RWPE2 (cell line): ENCODE results near the gene CLPTM1.
"Not testable (repeated sequence)": the region's sequence is repeated elsewhere in the genome, so short reads cannot be mapped to it uniquely, and the experiment has no call there.

ENCODE experiments used
- ATAC-seq: fragments of 200-7000 bp; cut with Tn5 transposase; 3 replicates; pipeline ENCODE4 v1.9.1; 2021; ENCODE audit warnings: low read depth
- DNase-seq: peaks from one replicate; pipeline ENCODE4 v3.0.0-alpha.2; 2020; ENCODE audit warnings: low spot score
- H3K27ac ChIP-seq: fragments of 450-650 bp; 2 replicates; pipeline ENCODE4 v1.5.1; 2017; ENCODE audit warnings: mild to moderate bottlenecking; ENCODE audit not compliant: poor library complexity, severe bottlenecking
- H3K27me3 ChIP-seq: fragments of 250-450 bp; sonication (Bioruptor Pico); 2 replicates; pipeline ENCODE4 v1.5.1; 2021; ENCODE audit warnings: mild to moderate bottlenecking, moderate library complexity; ENCODE audit not compliant: insufficient read depth, poor library complexity, severe bottlenecking
- H3K36me3 ChIP-seq: fragments of 250-450 bp; sonication (Bioruptor Pico); 2 replicates; pipeline ENCODE4 v1.5.1; 2020; ENCODE audit warnings: low read depth, mild to moderate bottlenecking, moderate library complexity
- H3K4me1 ChIP-seq: fragments of 250-450 bp; sonication (Bioruptor Pico); 2 replicates; pipeline ENCODE4 v1.5.1; 2021; ENCODE audit warnings: mild to moderate bottlenecking, moderate library complexity; ENCODE audit not compliant: insufficient read depth, poor library complexity, severe bottlenecking
- H3K4me3 ChIP-seq: fragments of 250-450 bp; sonication (Bioruptor Pico); 2 replicates; pipeline ENCODE4 v1.5.1; 2021; ENCODE audit warnings: mild to moderate bottlenecking, moderate library complexity; ENCODE audit not compliant: severe bottlenecking
- H3K9me3 ChIP-seq: fragments of 250-450 bp; sonication (Bioruptor Pico); 2 replicates; pipeline ENCODE4 v1.5.1; 2021; ENCODE audit warnings: mild to moderate bottlenecking, moderate library complexity; ENCODE audit not compliant: severe bottlenecking
- CTCF ChIP-seq: fragments of 450-650 bp; IDR thresholded peaks from one replicate; pipeline ENCODE4 v1.5.1; 2017; ENCODE audit warnings: mild to moderate bottlenecking, moderate library complexity; ENCODE audit not compliant: poor library complexity, severe bottlenecking

Gene CLPTM1

GRCh38 chr19:44960906-44961728 lies 5.9 kb downstream of the CLPTM1 start:
- H3K27me3 ChIP-seq: no peaks in the 10 kb centered on the region
- H3K4me1 ChIP-seq: peaks cover 6% of the 10 kb centered on the region
- ATAC-seq (no peak), DNase-seq (no peak)
- no peak overlapping the region for H3K27ac ChIP-seq
- no peaks in the 10 kb centered on the region for H3K9me3 ChIP-seq
- TF ChIP-seq CTCF: no peak
- peaks cover 24% of the 10 kb centered on the region for H3K36me3 ChIP-seq
- H3K4me3 ChIP-seq: no peak overlapping the region

GRCh38 chr19:44961821-44962220 lies 6.6 kb downstream of the CLPTM1 start:
- ATAC-seq (no peak), DNase-seq (no peak)
- Histone ChIP-seq H3K9me3 (no peaks in the 10 kb centered on the region), H3K4me1 (no peaks in the 10 kb centered on the region), H3K36me3 (peaks cover 24% of the 10 kb centered on the region), H3K27ac (no peak overlapping the region), H3K27me3 (no peaks in the 10 kb centered on the region), H3K4me3 (no peak overlapping the region)
- TF ChIP-seq CTCF: no peak

- H3K27me3 ChIP-seq: no peaks in the 10 kb centered on the region
- ATAC-seq: no peak
- no peaks in the 10 kb centered on the region for H3K9me3 ChIP-seq
- no peak overlapping the region for H3K4me3 ChIP-seq
- no peaks in the 10 kb centered on the region for H3K4me1 ChIP-seq
- no peak for DNase-seq
- H3K36me3 ChIP-seq: peaks cover 25% of the 10 kb centered on the region
- no peak for TF ChIP-seq CTCF
- no peak overlapping the region for H3K27ac ChIP-seq
These were observed 12.9 kb downstream of the CLPTM1 start for GRCh38 chr19:44968118-44968517.

- TF ChIP-seq CTCF: no peak
- H3K36me3 ChIP-seq: peaks cover 25% of the 10 kb centered on the region
- DNase-seq (no peak), ATAC-seq (no peak)
- H3K9me3 ChIP-seq: no peaks in the 10 kb centered on the region
- no peaks in the 10 kb centered on the region for H3K27me3 ChIP-seq
- H3K27ac ChIP-seq: no peak overlapping the region
- no peak overlapping the region for H3K4me3 ChIP-seq
- no peaks in the 10 kb centered on the region for H3K4me1 ChIP-seq
These were observed 13.5 kb downstream of the CLPTM1 start for GRCh38 chr19:44968670-44969069.

GRCh38 chr19:44969437-44969836 lies 14.3 kb downstream of the CLPTM1 start:
- no peak for ATAC-seq
- H3K4me1 ChIP-seq: no peaks in the 10 kb centered on the region
- H3K27me3 ChIP-seq: no peaks in the 10 kb centered on the region
- no peak overlapping the region for H3K4me3 ChIP-seq
- no peak for DNase-seq
- H3K36me3 ChIP-seq: peaks cover 26% of the 10 kb centered on the region
- TF ChIP-seq CTCF: no peak
- no peaks in the 10 kb centered on the region for H3K9me3 ChIP-seq
- no peak overlapping the region for H3K27ac ChIP-seq

GRCh38 chr19:44971451-44971850 lies 16.3 kb downstream of the CLPTM1 start:
- not testable (repeated sequence) for H3K27me3 ChIP-seq, DNase-seq, ATAC-seq, H3K27ac ChIP-seq, H3K9me3 ChIP-seq, H3K4me1 ChIP-seq, H3K4me3 ChIP-seq
- H3K36me3 ChIP-seq: peaks cover 36% of the 10 kb centered on the region
